ENCODE measurements around the gene ITIH1. TPM values are rescaled to one million over a fixed set of nuclear protein-coding genes. Genes with fewer than 3 reads are reported as not detected.

The ITIH1 gene
- polyA plus RNA-seq, 1 donor: not detected

DNA sequence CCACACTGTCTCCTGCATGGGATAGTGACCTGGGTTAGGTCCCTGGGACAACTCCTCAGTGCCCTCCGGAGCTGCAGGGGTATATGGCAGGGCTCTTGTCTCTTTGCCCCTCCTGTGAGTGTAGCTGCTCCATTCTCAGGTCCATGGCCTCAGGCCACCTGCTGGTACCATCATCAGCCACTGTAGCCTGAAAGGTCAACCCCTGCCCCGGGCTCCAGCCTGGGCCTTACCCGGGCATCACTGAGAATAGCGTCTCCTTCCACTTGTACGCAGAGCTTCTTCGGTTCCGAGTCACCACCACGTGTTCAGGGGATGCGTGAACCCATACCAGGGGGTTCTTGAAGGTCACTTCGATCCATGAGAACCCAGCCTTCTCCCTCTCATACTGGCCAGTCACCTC, 39.3 kb downstream of the ITIH1 start:
- DNase-seq: no peak

DNA sequence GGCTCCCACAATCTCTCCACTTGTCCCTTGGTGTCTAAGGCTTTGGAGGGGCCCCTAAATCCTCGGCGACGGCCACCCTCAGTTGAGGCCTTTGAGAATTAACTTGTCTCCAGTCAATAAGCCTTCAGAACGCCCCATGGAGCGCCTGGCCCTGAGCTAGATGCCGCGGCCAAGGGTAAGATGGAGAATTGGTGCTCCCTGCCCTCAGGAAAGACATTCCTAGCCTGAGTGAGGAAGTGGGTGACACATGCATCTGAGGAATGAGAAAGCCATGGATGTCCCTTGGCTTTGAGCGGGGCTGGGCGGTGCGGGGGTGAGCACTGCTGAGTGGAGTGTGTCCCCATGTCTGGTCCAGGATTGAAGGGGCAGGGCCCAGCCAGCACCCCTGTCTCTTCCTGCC, 39.8 kb downstream of the ITIH1 start:
- DNase-seq: no peak

DNA sequence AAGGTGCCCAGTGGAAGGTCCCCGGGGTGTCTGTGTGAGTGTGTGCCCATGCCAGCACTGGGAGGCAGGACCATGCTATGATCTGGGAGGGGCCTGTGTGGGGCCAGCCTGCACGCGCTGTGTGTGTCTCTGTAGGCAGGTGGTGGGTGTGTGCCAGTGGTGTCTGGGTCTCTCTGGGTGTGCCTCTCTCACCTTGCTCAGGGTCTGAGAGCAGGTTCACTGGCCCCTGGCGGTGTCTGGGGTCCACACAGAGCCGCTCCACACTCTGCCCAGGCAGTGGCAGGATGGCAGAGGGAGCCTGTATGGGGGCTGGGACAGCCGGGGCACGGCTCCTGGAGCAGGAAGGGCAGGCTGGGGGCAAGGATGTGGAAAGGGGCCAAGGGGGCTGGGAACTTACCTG, 40.5 kb downstream of the ITIH1 start:
- DNase-seq: no peak

DNA sequence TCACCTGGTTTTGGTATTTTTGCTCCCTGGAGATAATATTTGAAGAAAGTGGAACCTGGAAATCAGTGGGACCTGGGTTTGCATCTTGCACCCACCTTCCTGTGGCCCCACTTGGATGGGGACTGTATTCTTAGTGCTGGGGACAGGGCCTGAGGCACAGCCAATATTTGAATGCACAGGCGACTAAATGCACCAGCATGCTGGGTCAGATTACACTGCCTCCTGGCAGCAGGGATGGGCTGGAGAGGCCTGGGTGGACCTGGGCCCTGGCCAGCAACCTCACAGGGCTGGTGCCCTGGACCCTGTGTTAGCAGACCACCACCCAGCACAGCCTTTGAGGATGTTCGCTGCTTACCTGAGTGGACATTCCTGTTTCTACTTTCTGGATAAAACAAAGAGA, 42.5 kb downstream of the ITIH1 start:
- DNase-seq: no peak

DNA sequence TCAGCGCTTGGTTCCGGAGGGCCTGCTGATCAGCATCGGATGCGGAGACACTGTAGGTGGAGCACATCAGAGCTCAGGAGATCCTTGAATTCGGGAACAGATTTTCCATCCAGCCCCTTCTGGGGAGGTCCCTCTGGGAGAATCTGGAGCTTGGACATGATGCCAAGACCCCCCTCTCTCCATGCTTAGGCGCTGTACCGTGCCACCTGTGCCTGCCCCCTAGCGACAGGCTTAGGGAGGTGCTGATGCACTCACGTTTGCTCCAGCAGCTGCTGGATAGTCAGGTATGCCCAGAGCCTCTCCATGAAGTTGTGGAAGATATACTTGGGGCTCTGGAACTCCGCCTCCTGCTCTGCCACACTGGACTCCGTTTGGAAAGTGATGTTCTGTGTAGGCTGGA, 43.3 kb downstream of the ITIH1 start:
- DNase-seq: no peak

DNA sequence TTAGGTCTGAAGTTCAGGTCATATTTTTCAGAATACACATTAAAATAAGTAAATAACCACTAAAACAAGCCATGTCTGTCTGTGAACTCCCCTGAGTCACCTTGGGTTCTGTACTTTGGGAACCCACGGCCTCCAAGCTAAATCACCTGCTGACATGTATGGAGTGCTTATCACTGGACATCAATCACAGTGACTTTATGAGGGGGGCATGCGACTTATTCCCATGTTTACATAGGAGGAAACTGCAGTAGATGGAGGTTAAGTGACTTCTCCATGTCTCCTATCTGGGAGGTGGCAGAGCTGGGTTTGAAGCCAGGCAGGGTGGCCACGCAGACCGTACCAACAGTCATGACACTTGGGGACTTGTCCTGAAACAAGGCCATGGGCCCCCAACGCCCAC, 45.0 kb downstream of the ITIH1 start:
- DNase-seq: no peak

DNA sequence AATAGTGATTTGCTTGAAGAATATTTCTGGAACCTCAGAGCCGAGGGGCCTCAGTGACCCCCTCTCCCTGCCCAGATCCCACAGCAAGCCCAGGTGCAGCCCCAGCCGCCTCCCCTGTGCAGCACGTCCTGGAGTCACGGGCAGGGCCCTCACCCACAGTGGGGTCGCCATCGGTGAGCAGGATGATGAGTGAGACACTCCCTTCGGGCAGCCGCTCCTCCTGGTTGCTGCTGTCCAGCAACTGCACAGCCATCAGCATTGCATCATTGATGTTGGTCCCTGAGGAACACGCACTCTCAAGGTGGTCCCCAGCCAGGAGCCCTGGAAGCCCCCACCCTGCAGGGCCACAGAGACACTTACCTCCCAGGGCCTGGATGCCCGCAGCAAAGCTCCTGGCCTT, 46.6 kb downstream of the ITIH1 start:
- no peak for DNase-seq

DNA sequence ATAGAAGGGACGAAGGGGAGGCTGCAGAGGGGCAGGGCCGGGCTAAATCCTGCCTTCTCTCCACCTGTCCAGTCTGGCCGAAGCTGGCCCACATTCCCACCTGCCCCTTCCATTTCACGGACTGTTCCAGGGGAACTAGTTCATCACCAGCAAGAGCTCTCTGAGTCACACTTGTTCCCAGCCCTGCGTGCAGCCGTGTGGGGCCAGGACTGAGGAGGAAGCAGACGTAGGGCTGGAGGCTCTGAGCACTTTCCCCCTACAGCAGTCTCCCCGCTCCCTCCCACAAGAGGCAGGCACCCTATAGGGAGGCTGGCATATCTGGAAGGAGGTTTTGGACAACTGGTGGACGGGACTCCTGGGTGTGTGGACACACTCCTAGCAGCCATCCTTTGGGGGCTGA, 50.0 kb downstream of the ITIH1 start:
- DNase-seq: no peak

DNA sequence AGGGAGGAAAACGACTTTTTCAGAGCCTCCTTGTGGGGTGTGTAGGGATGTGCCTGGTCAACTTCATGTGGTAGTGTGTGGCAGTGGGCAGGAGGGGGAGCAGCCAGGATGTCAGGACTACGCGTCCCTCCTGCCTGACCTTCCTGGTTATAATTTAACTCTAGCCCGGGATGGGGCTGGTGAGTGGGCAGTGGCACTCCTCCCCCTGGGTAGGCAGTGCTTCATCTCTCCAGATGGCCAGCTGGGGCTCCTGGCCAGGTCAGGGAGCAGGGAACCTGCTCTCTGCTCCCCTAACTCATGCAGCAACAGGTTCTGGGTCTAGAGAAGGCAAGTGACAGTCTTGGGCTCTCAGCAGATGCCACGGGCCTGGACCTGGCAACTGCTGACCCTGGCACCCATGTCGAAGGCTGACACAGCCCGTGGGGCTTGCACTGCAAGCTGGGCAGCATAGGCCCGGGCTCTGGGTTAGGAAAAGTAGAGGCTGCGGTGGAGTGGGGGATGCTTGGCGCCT, 50.5 kb downstream of the ITIH1 start:
- DNase-seq: peak; percentile 26

DNA sequence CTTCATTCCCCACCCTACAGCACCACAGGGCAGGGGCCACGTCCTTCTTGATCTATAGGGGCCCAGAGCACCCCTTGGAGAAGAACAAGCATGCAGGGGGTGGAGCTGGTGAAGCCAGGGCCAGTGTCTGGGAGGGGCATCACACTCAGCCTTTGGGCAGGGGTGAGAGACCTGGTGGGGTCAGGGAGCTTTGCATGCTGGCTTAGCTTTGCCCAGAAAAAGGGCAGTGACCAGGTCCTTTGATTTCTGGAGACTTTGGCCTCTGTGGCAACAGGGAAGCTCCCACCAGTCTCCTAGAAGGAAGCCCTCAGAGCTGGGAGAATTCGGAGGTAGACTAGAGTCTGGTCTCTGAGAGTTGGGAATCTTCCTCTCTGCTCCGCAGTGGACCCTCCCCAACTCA, 52.1 kb downstream of the ITIH1 start:
- no peak for DNase-seq

DNA sequence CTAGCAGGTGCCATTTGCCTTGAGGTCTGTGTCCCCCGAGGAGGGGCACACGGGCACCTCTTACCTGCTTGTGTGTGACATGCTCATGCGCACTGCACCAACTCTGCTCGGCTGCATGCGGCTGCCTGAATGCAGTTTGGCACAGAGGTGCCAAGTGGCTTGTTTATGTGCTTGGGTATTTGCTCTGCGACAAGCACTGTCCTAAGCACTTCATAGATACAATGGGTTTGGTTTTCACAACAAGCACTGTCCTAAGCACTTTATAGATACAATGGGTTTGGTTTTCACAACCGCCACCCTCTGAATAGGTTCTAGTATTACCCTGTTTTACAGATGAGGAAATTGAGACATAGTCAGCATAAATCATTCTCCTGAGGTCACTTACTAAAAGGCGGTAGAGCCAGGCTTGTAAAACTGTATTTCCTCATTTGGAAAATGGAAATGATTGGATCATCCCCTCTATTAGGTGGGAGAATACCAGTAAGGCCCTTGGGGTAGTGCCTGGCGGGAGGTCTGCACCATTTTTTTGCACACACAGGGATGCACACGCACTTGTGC, 52.6 kb downstream of the ITIH1 start:
- DNase-seq: no peak

DNA sequence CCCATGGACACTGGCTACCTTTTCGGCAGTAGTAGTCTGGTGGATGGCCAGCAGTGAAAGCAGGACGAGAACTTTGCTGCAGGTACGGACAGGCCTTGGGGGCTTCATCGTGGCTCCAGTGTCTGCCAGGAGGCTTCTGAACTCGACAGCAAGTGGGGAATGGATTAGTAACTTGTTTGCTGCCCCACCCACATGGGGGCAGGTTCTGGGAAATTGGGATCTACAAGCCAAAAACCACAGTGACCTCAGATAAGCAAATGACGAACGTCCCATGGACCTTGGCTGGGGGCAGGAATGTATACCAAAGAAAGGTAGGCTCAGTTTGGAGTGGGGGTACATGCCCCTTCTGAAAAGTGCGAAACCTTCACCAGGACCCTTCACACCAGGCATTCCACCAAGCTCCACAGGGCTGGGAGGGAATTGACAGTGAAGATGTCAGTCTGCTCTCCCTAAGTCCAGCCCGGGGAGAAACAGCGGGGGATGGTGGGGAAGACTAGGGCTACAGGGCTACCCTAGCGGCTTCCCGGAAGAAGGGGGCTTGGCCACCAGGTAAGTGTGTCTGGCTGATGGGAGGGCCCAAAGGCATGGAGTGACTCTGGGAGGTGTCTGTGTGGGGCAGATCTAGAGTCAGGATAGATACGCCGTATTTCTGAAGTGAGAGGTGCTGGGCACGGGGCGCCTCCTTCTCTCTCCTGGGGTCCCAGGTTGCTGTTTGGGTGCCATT, 53.3 kb downstream of the ITIH1 start, which contains the start of gene ITIH4:
TSS of gene ITIH4 (minus strand) at position 138 of the 724 bp plus-strand sequence. CDS start at position 108, 30 bp downstream.
- DNase-seq: no peak

DNA sequence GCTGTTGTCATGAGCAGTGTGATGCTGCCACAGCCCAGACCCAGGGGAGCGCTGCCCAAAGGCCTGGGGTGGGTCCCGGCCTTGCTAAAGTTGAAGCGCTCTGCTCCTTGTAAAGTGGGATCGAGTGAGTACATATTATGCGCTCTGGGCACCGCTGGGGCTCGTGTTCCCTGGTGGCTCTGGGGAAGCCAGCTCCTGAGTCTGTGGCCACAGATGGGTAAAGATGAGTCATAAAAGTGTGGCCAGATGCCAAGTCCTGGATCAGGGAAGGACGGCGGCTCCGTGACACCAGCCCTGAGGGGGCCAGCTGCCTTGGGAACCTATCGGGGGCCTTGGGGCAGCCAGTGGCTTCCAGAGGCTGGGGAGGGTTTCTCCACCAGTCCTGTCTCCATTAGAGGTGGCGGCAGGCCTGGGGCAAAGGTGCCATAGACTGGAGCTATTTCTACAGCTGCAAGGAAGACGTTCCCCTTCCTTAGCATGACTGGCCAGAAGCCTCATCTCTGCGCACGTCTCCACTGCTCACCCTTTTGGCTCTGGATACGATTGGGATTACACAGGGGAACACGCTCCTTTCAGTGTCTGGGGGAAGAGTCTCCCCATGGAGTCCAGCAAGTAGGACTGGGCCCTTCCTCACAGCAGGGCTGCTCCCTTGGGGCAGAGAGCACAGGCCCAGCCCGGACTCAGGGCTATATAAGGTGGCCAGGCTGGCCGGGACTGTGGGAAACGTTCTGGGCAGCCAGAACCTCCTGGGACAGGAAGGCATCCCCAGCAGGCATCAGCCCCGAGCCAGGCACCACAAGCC, 54.3 kb downstream of the ITIH1 start:
- DNase-seq: no peak

DNA sequence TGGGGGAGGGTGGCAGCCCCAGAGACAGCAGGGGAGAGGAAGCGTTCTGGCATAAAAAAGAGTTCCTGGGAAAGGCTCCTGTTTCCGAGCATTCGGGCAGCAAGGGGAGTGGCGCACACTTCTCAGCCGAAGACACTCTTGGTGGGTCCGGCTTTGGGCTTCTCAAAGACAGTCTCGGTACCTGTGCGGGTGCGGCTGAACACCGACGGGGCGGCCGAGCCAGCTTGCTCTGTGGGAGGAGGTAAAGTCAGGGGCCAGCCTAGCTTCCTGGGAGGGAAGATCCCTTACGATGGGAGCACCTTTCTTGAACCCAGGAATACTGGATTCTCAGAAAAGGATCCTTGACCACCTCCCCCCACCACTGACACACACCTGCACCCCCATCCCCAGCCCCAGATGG, 55.8 kb downstream of the ITIH1 start:
- no peak for DNase-seq

DNA sequence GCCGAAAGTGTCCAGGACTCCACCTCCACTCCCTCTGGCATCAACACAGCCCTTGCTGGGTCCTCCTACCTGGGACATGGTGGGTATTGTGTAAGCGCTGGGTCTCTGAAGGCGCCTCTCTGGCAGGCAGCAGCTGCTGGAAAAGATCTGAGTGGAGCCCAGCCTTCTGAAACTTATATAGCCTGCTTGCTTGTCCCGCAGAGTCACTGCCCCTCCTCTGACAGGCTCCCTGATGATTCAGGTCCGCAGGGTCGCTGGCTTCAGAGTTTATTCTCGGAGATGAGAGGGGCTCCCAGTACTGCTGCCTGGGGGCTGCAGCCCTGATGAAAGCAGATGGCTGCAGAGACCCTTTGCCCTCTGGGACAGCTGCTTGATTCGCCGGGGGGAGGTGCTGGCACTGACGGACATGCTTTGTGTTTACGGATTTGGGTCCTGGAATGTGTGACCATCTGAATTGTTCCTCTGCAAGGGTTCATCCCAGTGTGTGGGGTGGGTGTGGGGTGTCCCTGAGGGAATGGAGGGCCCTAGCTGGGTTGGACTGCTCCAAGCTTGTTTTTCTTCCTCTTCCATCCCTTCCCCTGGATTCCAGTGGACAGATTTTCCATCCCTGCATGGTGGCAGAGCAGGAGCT, 57.6 kb downstream of the ITIH1 start, which contains the start of gene MUSTN1:
TSS of gene MUSTN1 (minus strand) at position 149 of the 631 bp plus-strand sequence. CDS start at position 78, 71 bp downstream.
- DNase-seq: peak; percentile 27

DNA sequence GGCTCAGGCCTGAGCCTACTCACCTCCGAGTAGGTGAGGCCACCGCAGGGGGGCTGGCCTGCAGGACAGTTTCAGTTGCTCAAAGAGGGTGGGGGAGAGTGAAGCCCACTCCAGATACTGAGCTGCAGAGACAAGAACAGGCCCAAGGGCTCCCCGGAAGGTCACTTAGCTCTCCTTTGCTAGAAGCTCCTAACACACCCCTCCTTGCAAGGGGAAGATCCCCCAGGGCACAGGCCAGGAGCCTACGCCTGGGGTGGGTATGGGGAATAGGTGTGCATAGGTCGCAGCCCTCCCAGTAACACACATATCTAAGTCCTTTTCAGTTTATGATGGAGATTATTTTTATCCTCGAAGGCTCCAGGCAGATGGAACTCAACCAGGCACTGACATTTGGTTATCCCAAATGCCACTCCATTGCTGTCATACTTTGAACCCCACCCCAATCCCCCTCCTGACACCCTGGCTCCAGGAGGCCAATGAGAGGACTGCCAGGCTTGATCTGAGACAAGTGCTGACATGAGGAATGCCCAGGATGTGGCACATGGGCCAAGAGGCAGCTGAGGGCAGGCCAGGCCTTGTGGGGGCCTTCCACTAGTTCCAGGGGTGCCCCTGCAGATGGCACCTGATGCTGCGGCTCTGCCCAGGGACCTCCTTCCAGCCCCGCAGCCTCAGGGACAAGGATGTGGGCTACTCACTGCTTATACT, 58.5 kb downstream of the ITIH1 start:
- DNase-seq: no peak

DNA sequence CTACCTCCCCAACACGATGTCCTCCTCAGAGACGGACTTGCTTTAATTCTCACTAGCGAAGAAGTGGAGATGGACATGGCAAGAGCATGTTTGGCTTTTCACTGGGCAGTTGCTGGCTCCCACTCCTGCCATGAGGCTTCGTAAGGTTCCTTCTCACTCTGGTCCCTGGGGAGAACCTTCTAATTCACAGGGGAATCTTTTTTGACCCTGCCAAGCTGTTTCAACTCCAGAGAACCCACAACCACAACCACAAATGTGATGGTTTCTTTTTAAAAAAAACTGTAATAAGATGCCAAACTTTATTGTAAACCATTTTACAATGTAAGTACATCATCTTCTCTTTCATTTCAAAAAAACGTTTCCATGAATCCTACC, 59.1 kb downstream of the ITIH1 start:
- no peak for DNase-seq

DNA sequence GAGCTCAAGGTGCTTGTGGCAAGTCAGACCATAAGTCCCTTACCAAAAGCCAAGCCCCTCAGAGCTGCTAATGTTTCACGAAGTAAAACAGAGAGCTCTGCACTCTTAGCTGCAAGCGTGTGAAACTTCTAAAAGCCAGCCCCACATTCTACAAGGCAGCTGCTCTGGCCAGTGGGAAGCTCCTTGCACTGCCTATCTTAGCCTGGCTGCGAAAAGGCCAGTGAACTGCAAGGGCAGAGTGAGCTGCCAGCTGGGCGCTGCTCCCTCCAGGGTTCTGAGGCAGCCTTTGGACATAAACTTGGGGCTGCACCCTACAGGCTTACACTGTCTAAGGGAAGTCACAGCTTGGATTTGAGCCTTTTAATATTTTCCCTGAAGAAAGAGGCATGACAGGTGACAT, 59.6 kb downstream of the ITIH1 start:
- no peak for DNase-seq

DNA sequence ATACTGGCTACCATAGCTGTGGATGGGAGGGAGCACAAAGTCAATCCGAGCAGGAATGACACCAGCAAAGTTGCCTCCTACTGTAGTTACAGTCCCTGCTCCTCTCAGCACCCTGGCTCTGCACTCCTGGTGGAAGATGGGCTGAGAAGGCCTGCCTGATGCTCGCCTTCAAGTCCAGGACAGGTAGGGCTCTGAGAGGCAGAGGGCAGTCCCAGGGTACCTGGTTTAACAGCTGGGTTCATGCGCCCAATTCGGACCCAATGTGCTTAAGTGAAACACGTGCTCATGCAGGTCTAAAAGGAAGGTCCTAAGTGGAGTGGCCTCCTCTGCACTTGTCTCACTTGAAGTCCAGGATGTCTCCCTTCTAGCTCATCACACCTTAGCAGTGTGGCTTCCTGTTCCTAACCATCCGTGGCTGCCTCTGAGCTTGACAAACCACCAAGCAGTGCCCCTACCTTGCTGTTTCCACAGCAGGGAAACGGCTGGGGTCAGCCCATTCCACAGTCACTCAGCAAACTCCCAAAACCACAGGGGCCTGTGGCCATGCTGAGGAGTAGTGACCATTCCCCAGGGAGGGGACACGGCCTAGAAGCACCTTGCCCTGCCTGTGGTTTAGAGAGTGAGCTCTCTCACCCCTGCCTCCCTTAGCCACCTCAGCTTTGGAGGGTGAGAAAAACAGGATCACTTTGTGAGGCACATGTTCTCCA, 61.3 kb downstream of the ITIH1 start:
- DNase-seq: no peak

DNA sequence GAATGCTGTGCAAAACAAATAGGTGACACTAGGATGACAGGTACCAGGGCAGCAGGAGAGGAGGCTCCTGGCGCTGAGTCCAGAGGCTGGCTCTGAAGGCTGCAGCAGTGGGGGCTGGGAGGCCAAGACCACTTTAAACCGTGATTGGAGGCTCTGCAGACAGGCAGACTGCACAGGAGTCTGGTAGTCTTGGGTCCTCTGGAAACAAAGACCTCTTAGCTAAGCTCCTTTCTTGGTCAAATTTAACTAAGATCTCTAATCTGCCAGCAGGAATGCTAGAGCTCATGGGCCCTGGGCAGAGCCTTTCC, 61.8 kb downstream of the ITIH1 start:
- DNase-seq: no peak

DNA sequence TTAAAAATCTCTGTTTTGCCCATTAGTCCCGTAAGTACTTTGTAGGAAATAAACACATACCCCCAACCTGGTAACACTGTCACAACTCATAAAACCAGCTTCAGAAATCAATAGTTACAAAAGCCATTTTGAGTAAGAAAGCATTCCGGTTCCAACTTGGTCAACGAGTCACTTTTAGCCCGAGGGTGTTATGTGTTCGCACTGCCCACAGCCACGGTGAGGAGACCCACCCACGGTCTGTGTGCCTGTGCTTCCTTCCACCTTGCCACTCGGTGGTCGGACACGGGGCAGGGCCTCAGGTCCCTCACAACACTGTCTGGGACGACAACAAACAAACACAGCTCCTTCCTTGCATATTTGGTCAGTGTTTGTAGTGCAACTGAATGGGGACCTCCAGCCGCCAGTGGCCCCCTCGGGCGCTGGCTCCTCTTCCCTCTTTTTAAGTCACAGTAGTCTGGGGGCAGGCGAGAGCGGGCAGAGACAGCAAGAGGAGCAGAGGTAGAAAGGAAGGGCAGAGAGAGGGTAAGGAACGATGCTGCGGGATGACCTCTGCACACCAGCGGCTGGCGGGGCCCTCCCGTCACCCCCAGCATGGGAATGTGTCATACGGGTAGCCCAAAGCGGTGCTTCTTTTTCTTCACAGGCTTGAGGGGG, 62.6 kb downstream of the ITIH1 start:
- DNase-seq: no peak
